ENCODE measurements around the gene ST3GAL6.

ST3GAL6 gene

DNA sequence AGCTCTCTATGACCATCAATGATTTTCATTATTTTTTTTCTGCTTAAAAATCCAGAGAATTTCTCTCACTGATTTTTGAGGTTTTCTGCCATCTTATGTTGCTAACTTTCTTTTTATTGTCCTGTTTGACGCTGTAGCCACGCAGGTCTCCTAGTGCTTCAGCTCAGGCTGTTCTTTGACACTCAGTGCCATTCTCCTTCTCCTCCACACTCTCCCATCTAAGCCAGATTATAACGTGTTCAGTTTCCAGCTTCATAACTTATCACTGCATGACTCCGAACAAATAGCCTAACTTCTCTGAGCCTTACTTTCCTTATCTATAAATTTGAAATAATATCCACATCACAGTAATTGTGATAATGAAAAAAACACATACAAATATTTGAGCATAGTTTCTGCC lies 22.8 kb upstream of the ST3GAL6 start:
- DNase-seq = no peak

DNA sequence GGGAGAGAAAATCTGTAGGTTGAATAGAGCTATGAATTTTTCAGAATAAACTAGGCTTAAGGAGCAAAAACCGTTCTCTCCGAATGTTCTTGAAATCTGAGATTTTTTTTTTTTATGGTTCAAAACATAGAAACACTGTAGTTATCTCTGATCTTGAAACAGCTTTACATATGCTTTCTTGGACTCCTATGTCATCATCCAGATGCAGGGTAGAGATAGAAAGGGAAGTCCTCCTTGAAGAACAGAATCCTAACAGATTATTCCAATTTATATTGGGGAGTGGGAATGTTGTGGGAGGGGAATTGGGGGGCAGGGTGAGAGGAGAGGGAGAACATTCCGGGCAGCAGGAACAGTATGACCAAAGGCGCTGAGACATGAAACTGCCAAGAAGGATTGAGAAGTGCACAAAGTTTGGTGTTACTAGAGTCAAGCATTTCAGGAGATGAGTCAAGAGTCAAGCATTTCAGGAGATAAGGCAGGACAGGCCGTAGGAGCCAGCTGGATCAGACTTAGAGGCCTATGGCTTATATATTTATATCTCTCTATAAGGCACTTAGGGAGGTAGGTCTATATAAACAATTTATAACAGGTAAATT lies 21.9 kb upstream of the ST3GAL6 start:
- no peak for DNase-seq

DNA sequence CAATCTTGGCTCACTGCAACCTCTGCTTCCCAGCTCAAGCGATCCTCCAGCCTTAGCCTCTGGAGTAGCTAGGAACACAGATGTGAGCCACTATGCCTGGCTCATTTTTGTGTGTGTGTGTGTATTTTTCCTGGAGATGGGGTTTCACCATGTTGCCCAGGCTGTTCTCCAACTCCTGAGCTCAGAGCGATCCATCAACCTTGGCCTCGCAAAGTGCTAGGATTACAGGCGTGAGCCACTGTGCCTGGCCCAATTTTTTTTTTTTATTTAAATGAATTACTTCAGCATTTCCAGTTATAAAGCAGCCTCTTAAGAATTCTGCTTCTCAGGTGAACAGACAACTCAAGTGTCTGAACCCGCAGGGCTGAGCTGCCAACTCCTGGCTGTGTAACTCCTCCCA lies 20.1 kb upstream of the ST3GAL6 start:
- no peak for DNase-seq

DNA sequence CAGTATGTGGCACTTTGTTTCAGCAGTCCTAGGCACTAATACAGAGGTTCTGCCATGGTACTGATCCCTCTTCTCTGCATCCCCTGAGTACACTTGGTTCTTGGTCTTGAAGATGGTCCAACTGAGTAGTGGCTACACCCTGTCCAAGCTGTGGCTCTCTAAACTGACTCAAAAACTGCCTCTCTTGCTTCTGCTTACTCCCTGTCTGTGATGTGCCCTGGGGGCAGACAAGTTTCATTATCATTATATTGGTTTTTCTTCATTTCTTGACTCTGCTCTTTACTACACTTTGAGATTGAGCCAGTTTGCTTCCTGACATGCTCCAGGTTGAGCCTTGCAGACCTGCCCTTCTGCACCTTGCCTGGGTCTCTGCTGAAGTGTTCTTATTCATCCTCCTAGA lies 18.9 kb upstream of the ST3GAL6 start:
- no peak for DNase-seq

DNA sequence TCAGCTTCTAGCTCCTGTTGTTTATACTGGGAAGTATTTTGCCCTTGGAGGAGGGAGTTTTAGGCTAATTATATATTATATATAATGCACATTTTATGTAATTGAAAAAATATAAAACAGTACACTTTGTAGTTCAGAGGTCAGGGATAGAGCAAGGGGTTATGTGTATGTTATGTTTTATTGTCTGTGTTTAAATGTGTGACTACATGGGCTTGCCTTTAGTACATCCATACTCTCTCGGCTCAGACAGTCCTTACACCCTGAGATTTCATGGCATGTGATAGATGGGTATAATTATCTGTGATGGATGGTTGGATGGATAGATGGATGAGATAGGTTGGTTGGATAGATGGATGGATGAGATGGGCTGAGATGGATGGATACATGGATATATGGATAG lies 17.4 kb upstream of the ST3GAL6 start:
- no peak for DNase-seq

DNA sequence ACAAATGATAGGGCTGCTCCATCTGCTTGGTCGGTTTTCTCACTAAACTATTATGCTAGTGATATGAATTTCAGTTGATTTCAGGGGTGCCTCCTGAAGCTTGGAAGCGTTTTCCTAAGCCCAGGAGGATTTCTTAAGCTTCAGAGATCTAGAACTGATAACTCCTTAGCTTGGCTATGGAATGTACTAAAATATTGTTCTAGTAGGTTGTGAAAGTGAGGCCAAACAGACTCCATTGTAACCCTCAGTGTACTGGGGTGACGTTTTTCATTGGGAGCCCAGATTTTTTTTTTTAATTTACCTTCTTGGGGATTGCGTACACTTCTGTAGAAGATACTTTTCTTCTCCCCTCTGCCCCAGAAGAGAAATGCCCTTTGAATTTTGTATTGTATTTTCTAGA lies 17.0 kb upstream of the ST3GAL6 start:
- no peak for DNase-seq

DNA sequence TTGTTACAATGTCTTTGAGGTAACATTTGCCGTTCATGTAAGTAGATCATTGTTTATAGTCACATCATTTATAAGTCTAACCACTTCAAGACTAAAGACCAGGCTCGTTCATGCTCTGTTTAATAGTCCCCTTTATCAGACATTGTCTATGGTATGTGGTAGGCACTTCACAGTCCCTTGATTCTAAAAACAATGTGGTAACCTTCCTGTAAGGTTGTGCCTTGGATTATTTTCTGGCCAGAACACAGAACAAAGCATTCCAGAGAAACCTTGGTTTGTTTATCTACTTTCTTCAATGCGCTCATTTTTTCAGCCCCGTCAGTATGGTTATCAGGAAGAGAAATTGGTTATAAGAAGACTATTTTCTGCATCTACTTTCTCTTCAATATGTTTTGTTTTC lies 16.3 kb upstream of the ST3GAL6 start:
- no peak for DNase-seq

DNA sequence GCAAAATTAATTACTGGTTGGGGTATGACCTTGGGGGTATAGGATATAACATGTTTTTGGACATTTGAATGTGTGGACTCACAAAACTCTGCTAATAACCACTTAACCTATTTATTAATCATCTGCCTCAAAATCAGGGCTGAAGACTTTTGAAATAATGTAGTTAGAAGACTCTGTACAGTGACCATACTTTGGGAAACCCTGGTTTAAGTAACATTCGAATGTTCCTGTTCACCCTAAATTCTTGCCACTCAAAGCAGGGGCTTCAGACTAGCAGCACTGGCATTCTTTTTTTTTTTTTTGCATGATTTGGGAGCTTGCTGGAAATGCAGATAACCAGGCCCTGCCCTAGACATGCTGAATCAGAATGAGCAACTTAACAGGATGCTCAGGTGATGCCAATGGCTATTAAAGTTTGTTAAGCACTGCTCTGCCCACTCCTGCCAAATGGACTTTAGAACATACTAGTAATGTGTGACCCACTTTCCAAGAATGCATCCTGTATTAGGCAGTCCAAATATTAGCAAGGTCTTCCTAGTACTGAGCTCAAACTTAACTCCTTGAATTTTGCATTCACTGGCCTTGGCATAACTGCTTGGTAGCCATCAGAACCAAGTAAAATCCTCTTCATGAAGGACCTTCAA lies 12.7 kb upstream of the ST3GAL6 start:
- no peak for DNase-seq

DNA sequence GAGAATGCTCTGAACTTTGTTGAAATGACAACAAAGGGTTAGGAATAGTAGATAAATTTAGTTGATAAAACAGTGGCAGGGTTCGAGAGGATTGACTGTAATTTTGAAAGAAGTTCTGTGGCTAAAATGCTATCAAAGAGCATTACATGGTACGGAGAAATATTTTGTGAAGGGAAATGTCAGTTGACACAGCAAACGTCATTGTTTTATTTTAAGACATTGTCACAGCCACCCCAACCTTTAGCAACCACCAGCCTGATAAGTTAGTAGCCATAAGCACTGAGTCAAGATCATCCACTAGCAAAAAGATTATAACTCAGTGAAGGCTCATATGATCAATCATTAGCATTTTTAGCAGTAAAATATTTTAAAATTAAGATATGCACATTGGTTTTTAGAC lies 8.7 kb upstream of the ST3GAL6 start:
- no peak for DNase-seq

DNA sequence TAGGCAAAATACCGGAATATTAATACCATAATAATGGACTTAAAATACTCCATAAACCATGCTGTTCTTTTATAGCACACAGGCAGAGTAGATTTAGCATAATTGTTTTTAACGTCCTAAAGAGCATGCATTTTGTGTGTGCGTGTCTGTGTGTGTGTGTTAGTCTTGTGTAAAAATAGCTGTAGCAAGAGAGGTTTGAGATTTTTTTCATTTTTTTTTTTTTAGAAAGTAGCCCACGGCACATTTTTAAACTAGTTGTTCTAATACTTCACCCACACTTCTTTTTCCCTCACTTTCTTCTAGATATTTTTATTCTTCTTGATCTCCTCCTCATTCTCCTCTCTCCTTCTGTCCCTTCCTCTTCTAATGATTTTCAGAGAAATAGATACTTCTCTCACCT lies 7.5 kb upstream of the ST3GAL6 start:
- DNase-seq = no peak

DNA sequence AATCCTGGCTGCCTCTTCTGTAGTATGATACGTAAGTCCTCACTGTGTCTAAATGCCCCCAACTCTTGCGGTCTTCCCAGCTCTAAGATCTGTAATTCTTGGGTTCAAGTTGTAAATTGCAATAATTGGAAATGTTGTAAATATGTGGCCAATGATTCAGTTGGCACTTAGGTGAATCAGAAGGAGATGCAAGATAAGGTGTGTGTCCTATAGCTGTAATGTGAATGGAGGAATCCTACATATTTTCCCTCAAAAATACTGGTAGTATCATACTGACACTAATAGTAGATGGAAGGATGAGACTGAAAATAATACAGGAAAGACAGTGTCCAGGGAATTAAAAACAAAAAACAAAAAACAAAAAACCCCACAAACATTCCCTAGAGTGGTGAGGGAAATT lies 3.5 kb upstream of the ST3GAL6 start:
- no peak for DNase-seq

DNA sequence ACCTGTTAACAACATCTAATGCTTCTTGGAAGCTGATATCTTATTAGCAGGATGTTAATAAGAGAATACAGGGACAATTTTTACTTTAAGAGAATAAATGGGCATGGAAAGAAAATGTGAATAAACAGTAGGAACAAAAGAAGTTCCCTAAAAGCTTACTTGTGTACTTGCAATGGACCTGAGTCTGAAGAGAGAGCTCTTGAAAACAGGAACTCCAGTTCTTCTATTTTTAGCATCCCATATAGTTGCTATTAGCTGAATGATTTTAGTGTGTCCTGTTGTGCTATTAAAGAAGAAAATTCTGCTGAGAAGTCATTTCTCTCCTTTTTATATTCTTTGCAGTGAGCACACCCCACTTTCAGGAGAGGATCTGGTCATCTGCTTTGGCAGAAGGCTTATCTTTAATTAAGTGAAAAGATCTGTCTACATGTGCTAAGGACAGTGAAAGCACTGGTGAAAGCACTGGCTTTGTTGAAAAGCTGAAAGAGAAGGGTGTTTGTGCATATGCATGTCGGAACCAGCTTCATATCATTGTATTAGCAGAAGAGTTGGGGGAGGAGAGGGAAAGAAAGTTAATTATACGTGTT lies 1.4 kb upstream of the ST3GAL6 start:
- DNase-seq = no peak

DNA sequence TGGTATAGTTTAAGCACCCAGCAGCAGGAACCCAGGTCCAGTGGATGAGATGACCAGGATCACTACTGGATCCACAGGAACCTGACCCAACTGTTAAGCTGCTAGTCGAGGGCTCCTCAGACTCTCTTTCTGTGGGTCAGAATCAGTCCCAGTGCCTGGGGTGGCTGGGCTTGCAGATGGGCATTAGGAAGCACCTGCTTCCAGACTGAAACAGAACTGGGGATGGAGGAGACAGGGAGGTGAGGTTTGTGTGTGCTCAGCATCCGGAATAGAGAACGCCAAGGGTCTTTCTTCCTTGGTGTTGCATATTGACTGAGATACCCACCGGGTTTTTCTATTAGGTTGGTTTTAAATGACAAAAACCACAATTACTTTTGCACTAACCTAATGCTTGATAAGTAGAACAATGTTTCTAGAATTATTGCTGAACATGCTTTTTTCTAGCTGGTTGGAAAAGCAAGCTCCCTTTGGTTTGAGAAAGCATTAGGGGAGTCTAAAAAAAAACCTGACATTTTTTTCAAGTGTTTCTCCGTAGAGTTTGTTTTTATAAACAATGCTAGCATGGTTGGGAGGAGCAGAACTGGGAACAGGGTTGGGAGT lies 779 bp downstream of the ST3GAL6 start:
- no peak for DNase-seq

DNA sequence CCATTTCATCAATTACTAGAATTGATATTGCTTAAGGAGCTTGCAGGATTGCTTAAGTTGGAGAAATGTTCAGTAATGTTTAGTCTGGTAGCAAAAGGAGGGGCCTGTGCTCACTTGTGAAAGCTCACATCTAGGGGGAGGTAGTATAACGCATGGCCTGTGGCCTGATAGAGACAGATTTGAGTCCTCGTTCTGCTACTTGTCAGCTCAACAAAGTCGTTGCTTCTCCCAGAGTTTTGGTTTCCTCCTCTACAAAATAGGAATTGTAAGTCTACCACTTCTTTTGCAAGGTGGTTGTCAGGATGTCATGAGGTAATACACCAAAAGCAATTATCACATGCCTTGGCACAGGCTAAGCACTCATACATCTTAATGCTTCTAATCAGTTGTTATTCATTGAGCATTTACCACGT lies 1.3 kb downstream of the ST3GAL6 start:
- DNase-seq = no peak

DNA sequence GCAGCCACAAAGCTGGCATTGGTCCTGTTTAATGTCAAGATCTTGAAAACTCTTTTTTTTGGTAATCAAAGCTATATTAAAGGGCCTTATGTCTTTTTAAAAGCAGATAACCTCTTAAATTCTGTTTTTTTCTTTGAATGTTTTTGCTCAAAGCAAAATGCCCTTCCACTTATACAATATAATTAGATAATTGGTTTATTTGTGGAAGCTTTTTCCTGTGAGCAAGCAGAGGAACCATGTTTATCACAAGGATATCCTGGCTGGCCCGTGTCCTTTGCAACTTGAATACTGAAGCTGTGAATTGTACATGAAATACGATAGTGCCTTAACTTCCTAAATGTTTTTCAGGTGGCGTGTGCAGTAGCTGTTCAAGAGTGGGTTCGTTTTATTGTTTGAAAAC lies 2.6 kb downstream of the ST3GAL6 start:
- DNase-seq = no peak

DNA sequence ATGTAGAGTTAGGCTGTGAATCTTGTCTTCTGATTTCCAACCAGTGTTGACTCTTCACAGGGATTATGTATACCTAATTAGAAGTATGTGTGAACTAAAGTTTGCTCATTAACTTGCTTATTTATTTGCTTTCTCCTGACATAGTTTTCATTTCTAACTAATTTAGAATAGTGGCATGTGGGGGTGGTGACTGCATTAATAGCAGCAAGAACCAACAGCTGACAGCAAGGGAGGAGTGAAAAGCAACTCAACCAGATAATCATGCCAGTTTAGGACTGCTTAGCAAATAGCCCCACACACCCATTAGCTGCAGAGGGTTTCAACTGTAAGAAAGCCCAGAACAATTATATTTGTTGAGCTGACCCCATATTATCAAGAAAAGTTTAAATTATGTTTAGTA lies 3.8 kb downstream of the ST3GAL6 start:
- no peak for DNase-seq

DNA sequence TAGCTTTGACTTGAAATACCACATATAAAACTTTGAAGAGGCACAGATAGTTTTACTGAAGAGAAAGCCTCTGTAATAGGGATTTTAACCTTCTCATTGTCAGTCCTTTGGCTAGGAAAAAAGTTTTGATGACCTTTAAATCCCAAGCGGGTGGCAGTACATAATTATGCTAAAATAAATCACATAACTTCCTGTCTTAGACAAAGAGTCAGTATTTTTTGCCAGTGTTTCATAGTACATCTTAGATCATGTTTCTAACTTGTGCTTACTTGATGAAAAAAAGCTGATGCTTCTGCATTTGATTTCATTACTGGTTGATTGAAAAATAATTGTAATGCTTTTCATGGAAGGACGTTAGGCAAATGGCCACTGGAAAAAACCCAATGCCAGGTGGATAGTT lies 5.8 kb downstream of the ST3GAL6 start:
- DNase-seq = no peak

DNA sequence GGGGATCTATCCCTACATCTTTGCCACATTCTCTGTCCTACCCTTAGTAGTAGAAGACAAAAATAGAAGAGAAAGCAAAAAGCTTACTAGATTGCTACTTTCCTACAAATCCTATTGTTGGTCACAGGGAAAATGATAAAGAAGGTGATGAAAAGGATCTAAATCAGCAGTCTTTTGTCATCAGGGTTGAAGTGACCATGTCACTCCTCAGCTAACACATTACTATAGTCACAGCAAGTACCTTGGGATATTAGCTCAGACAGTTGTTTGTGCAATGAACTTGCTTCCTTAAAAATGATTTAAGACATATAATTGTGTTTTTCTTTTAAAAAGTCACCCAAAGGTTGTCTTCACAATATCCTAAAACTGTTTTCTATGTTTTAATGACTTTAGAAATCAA lies 6.3 kb downstream of the ST3GAL6 start:
- no peak for DNase-seq

DNA sequence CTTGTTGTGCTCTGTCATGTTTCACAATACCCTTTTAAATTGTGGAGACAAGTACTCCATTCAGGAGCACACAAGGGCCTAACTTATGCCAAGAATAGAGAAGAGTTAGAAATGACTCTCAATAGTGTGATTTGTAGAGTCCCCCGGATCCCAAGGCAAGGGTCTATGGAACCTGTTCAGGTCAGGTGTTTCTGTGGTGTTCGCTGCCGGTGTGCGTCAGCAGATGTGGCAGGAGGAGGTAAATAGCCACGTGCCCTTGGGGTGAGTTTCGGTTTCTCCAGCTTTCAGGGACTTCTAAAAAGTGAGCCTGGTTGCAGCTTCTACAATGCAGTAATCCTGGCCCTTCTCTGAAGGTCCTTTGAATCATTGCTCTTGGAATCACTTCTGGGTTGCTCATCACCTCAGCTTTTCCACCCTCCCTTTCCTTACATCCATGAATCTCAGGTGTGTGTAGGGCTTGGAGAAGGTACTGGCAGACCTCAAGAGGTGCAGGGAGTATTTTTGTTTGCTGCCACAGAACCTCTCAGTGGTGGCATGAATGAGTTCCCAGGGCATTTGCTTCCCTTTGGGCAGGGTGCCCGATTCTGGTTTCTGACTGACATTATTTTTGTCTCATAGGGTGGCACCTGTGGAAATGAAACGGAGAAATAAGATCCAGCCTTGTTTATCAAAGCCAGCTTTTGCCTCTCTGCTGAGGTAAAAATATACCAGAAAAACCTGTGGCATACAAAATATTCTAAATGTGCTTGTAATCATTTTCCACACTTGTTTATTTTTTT lies 7.3 kb downstream of the ST3GAL6 start:
- DNase-seq = no peak

DNA sequence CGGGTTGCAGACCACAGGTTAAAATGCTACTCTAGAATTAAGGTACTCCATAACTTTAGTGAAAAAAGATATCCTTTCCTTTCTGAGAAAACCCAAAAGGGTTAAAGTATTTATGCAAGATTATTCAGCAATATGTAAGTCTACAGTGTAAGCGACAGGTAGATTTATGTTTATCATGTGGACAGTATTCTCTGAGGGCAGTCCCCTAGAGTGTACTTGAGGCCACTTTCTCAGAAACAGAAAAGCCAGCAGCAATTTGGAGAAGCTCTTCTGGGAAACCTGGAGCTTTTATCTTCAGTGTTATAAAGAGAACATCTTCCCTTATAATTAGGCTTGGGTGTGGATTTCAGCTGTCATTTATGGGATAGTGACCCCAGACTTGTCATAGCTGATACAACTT lies 8.9 kb downstream of the ST3GAL6 start:
- DNase-seq = no peak

DNA sequence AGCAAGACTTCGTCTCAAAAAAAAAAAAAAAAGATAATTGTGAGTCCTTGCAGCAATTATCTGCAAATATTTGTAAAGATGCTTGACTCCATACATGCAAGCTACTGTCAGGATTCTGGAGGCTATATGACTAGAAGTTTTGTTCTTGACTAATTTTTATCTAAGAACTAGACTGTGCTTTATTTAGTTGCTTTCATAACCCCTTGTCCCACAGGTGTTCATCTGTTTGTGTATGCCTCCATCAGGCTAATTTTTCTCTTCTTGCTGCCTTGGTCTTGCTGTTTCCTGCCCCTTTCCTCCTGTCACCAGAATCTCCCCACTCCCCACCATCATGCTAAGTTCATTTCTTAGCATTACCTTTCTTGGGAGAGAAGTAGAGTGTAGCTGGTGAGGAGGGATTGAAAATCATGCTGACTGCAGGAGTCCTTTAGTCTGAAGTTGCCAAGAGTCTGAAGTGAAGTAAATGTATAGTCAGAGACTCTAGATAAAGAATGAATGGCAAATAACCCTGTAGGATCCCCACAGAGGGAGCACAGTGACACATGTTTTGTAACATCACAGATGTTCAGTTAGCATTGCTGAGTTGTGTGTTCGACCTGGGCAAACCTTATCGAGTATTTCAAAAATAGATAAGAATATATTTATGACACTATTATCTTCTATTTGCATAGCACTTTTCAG lies 12.5 kb downstream of the ST3GAL6 start:
- DNase-seq = no peak

DNA sequence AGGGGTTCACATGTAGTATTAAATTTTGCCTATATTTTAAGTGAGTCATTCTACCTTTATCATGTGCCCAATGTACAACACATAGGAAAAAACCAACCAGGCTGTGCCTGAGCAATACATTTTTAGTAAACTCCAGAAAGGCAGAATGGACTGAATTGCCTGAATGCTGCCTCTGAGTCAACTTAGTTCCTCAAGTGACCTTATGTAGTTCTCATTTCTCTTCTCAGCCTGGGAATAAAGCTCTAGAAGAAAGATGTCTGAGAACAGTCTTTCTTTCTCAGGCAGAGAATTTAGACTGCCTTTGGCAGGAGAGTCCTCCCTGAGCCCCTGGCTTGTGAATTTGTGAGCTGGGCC lies 13.0 kb downstream of the ST3GAL6 start:
- no peak for DNase-seq

DNA sequence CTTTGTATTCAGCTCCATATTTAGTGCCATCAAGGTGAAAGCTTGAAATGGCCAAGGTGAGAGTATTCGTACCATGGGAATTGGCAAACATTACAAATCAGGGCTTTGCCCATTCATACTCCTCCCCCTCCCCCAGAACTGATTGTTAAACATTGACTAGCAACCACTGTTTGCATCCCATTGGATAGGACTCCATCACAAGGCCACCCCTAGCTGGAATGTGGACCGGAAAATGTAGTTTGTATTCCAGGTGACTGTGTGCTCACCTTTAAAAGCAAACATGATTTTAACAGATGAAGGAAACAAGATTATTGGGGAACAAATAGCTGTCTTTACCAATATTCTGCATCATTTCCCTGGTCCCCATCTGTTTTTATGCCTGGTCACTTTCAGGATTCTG lies 14.1 kb downstream of the ST3GAL6 start:
- DNase-seq = no peak
